Breast epithelium (tissue), 3 donors: ENCODE data around the gene MGAT5B.

ENCODE experiments used
- CTCF ChIP-seq, 3 donors: fragments of 450-650 bp; IDR thresholded peaks; one replicate each; pipeline ENCODE4 v1.5.1; 2016 to 2017; ENCODE audit warnings: antibody characterized with exemption in 3 of 3, mild to moderate bottlenecking in 3 of 3, moderate library complexity in 3 of 3
- POLR2A ChIP-seq: fragments of 450-650 bp; IDR thresholded peaks from one replicate; pipeline ENCODE4 v1.6.1; 2016; ENCODE audit warnings: antibody characterized with exemption, mild to moderate bottlenecking, moderate library complexity
- POLR2AphosphoS5 ChIP-seq, 3 donors: sonication (generic); formaldehyde crosslinking; IDR thresholded peaks; one replicate each; pipeline ENCODE4 v1.6.1; 2017; ENCODE audit warnings: antibody characterized with exemption in 3 of 3

GRCh38 chr17:76822184-76822778, 45.9 kb upstream of the MGAT5B start:
- TF ChIP-seq CTCF (IDR thresholded peaks at IDR 0.05), result no peak
- TF ChIP-seq POLR2AphosphoS5 (IDR thresholded peaks at IDR 0.05), result no peak
- no peak for TF ChIP-seq POLR2A
